Measurements from ENCODE around the gene LHPP.
"Not testable (repeated sequence)": the region's sequence is repeated elsewhere in the genome, so short reads cannot be mapped to it uniquely, and the experiment has no call there.

LHPP gene

GRCh38 chr10:124539935-124540641 is 78.5 kb downstream of the LHPP start:
- no peak for DNase-seq

DNA sequence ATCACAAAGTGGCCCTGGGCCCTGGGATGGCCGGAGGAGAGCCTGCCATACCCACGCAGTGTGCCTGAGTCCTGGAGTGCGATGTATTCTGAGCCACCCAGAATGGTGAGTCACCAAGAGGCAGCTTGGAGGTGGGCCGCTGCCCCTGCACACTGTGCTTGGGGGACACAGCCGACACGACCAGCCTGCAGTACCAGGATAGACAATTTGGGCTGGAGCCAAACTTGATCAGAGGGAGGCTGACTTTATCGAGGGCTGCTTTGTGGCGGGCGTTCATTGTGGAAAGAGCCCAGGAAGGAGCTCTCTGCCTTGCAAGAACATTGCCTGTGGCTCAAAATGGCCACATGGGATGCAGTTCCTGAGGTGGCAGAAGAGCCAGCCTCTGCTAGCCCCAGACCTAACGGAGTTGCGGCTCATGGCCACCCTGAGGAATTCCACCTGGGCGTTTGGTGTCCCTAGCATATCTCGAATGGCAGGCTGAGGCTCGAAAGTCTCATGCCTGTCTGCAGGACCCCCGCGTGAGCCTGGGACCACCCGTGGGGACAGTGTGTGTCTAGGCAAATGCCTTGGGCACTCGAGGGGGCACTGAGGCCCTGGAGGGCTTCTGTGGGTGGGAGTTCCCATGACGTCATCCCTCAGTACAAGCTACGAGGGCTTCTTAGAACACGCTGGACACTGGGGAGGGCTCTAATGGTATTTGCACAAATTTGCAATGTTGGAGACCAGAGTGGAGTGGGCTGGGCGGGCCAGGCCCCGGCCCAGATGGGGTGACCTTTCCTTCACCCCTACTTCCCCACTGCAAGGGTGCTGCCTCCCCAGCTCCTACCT is 79.7 kb downstream of the LHPP start:
- DNase-seq = no peak

- no peak for DNase-seq
These were observed 80.7 kb downstream of the LHPP start for GRCh38 chr10:124542336-124542735.

DNA sequence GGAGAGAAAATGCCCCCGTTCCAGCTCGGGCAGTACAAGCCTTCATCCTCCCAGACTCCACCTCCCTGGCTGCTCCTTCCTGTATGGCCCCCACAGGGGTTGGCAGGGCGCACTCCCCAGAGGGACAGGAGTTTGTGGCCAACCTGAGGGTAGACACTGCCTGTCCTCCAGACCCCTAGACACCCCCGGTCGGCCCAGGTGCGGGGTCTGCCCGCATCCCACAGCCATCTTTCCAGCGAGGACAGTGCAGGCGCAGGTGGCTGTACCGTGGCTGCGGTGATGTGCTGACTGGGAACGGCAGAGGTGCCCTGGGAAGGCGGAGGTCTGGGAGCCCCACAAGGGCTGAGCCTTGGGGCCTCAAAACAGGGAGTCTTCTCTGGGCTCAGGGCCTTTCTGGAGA is 81.5 kb downstream of the LHPP start:
- no peak for DNase-seq

DNA sequence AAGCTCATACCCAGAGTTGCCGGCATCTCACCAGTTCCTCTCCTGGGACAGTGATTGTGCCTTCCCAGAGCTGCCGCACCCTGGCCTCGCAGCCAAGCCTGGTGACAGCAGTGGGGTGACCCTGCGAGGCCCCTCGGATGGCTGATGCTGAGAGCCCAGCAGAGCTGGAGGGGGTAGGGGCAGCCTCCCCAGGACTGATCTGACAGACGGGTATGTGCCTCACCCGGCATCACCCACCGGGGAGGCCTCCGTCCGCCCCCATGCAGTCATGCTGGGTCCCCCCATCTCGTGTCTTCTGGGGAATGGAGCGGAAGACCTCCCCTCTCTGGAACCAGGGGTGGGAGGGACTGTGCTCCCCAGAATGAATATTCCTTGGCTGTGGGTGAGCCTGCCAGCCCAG is 82.3 kb downstream of the LHPP start:
- no peak for DNase-seq

DNA sequence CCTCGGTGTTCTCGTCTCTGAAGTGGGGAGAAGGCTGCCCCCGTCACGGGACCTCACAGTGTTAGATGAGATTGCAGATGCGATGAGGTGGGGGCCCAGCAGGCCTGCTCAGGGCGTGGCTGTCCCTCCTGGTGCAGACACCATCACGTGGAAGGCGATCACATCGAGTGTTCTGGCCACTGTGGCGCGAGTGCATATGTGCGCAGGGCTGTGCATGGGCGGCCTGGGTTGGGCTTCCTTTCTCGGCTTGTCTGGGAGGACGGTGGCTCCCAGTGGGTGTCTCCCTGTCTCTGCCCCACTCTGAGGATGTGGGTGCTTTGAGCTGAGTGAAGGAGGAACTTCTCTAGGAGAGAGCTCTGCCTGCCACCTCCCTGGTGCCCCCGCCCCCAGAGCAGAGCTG is 83.1 kb downstream of the LHPP start:
- DNase-seq = no peak

DNA sequence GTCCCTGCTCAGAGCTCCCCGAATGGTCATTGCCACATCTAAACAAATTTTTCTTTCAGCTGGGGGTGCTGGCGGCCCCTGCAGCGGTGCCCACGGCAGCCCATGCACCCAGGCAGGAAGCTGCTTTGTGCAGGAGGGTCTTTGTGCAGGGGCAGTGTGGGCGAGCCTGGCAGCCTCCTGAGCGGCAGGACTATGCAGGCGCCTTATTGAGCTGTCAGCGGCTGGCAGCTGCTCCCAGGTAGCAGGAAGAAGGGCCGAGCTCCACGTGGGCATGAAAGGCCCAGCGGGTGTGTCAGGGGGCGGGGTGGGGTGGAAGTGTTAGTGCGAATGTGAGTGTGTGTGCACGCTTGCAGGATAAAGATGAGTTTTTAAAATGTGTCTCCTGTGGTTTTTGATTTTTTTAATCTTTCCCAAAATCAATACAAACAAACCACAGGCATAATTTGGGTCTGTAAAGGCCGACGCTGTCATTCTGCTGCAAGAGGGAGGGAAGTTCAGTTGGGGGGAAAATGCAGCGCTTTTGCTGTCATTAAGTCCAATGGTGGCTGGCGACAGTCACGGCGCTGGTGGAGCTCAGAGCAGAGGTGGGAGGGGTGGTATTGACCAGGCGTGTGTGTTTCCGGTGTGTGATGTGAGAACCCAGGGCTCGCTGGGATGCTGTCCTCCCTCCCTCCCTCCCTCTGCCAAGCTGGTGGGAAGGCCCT is 83.9 kb downstream of the LHPP start:
- peak; percentile 1 for DNase-seq

GRCh38 chr10:124546055-124546369 is 84.4 kb downstream of the LHPP start:
- DNase-seq = no peak

GRCh38 chr10:124546957-124547646 is 85.5 kb downstream of the LHPP start:
- DNase-seq = no peak

GRCh38 chr10:124547647-124548168 is 86.1 kb downstream of the LHPP start:
- no peak for DNase-seq

- not testable (repeated sequence) for DNase-seq
These were observed 87.5 kb downstream of the LHPP start for GRCh38 chr10:124549171-124549570.

GRCh38 chr10:124550293-124551034 is 88.8 kb downstream of the LHPP start:
- no peak for DNase-seq

DNA sequence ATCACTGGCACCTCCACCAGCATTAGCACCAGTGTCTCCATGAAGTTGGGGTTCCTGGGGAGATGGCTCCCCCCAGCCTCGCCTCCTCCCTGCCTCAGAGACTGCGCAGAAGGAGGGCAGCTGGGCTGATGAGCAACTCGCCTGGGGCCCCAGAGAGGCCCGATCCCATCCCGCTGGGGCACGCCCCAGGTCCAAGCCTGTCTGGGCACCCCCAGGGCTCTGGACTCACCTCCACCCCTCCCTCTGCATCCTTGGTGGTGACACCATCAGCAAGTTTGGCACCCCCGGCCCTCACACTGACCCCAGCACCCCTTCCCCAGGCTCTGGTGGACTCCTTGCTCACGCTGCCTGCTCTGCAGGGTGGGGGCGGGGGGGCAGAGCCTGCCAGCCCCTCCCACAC is 89.5 kb downstream of the LHPP start:
- DNase-seq = no peak

DNA sequence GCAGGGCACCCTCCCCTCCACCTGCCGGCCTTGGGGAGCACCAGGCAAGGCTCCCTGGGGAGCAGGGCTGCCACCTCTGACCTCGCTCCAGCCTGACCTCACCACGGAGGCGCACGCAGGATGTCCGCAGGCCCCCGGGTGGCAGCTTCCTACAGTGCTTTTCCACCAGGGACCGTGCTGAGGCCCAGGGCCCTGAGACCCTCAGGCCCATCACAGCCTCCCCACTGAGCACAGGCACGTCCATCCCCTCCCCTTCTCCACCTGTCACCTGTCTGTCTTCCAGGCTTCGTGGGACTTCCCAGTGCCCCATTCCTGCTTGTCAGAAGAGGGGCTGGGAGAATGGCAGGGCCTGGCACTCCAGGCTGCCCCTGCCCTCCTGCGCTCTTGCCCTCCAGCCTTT is 90.1 kb downstream of the LHPP start:
- no peak for DNase-seq

DNA sequence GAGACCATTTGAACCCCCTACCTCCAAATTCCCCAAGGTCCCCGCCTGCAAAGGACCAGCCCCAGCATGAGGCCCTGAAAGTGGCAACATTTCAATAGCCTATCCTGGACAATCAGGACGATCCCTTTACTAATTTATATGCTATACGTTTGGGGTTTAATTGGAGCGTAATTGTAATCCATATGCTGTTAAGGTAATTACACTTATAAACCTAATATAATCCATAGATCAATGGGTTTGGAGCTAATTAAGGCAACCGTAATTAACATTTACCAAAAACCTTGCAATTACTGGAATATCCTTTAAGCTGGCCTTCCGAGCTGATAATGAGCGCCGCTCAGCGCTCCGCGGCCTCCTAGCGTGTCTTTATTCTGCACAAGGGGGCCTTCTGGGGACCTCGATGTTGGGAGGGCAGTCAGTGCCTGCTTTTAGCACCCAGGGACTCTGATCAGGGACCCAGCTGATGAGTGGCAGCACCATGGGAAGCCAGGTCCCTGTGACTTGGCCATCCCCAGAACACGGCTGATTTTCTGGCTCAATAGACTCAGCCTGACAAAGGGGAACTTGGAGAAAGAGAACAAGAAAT is 91.2 kb downstream of the LHPP start:
- DNase-seq = no peak

DNA sequence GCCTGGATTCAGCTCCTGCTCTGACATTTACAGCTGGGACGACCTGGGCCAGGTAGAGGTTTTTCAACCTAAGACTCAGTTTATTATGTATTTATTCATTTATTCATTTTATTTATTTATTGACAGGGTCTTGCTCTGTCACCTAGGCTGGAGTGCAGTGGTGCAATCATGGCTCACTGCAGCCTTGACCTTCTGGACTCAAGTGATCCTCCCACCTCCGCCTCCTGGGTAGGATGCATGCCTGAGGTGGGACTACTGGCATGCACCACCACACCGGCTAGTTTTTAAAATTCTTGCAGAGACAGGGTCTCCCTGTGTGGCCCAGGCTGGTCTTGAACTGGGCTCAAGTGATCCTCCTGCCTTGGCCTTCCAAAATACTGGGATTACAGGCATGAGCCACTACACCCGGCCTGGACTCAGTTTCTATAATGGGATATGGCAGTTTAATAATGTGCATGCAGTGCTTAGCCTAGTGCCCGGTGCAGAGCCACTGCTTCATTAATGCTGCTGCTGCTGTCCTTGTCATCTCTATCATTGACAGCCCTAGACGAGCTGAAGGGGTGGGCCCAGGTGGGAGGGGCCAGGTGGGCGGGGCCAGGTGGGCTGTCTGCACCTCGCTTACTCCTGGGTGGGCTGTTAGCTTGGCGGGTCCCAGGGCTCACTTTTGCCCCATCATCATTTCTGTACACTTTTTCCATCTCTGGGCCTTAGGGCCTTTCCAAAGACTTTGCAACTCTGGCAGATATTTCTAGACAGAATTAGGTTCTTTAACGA is 92.6 kb downstream of the LHPP start:
- DNase-seq = no peak

DNA sequence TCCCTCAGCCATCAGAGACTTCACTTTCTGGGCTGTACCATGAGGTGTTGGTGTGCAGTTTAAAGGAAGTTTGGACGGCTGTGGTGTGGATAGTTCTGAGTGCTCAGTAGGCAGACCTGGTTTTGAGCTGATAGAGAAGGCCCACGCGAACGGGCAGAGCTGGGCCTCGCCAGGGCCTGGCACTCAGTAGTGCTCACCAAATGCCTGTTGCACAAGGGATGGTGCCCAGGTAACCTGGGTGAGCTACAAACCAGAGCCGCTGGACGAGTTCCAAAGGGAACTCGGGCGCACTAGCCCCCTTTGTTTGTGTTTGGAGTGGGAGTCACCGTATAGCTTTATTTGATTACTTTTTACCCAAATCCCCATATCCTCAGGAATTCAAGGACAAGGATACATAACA is 95.5 kb downstream of the LHPP start:
- DNase-seq = no peak

- DNase-seq = no peak
These were observed 96.2 kb downstream of the LHPP start for GRCh38 chr10:124557648-124558338.

GRCh38 chr10:124558339-124559321 is 97.0 kb downstream of the LHPP start:
- no peak for DNase-seq
